Panc1 (cell line): ENCODE data around the gene BARX2. TPM values are rescaled to one million over a fixed set of nuclear protein-coding genes. Genes with fewer than 3 reads are reported as not detected.

Experiments
- ATAC-seq: fragments of 200-7000 bp; cut with Tn5 transposase; 2 replicates; pipeline ENCODE4 v1.9.1; 2020; ENCODE audit warnings: mild to moderate bottlenecking, moderate library complexity
- BruUV-seq: library from RNA; stranded (reverse); fragments of 400-500 nt; replicated peaks from 2 replicates; lab custom pipeline; 2021; lab: Mats Ljungman, UMichigan
- CTCF ChIA-PET: fragments of 300-600 bp; sonication (Branson Sonifier 250); formaldehyde crosslinking; loops from one replicate; lab custom pipeline; 2022; ENCODE audit warnings: antibody characterized with exemption; lab: Charles Lee
- POLR2A ChIA-PET: fragments of 300-600 bp; sonication (Branson Sonifier 250); formaldehyde crosslinking; loops from one replicate; lab custom pipeline; 2022; ENCODE audit warnings: antibody characterized with exemption; lab: Charles Lee
- DNase-seq: peaks from one replicate; pipeline ENCODE4 v3.0.0-alpha.2; 2010; ENCODE audit warnings: low read depth, low spot score
- H3K27ac ChIP-seq: 2 replicates; pipeline ENCODE4 v1.5.1; 2011; ENCODE audit warnings: mild to moderate bottlenecking, low read length, inconsistent platforms
- H3K27me3 ChIP-seq: fragments of 200-500 bp; sonication (Bioruptor generic); 2 replicates; pipeline ENCODE4 v1.6.0; 2014; ENCODE audit warnings: low read length, inconsistent platforms; ENCODE audit not compliant: control insufficient read depth, insufficient read depth
- H3K36me3 ChIP-seq: fragments of 200-500 bp; sonication (Bioruptor generic); 2 replicates; pipeline ENCODE4 v1.5.1; 2014; ENCODE audit warnings: inconsistent platforms, mild to moderate bottlenecking, low read length, moderate library complexity; ENCODE audit not compliant: control insufficient read depth, insufficient read depth
- H3K4me1 ChIP-seq: 2 replicates; pipeline ENCODE4 v1.5.1; 2011; ENCODE audit warnings: inconsistent platforms, mild to moderate bottlenecking, low read length, moderate library complexity; ENCODE audit not compliant: control insufficient read depth, insufficient read depth
- H3K4me3 ChIP-seq, 2 experiments: 2 replicates each; pipeline ENCODE4 v1.5.1; 2011 to 2012; ENCODE audit warnings: low read depth in 2 of 2, low read length in 2 of 2, mild to moderate bottlenecking in 2 of 2, inconsistent platforms in 1 of 2, moderate library complexity in 1 of 2
- H3K9me3 ChIP-seq: fragments of 200-500 bp; sonication (Bioruptor generic); 2 replicates; pipeline ENCODE4 v1.5.1; 2014; ENCODE audit warnings: low read depth, mild to moderate bottlenecking, inconsistent platforms, low read length, moderate library complexity; ENCODE audit not compliant: control insufficient read depth, insufficient read depth
- CTCF ChIP-seq: fragments of 450-650 bp; IDR thresholded peaks from 2 replicates; pipeline ENCODE4 v1.5.1; 2017; ENCODE audit warnings: mild to moderate bottlenecking
- POLR2AphosphoS5 ChIP-seq: IDR thresholded peaks from 2 replicates; pipeline ENCODE4 v1.6.1; 2012; ENCODE audit warnings: mild to moderate bottlenecking, low read depth, low read length, moderate library complexity
- SIN3A ChIP-seq: IDR thresholded peaks from 2 replicates; pipeline ENCODE4 v1.6.1; 2012; ENCODE audit warnings: low read depth, mild to moderate bottlenecking, low read length, moderate library complexity, borderline replicate concordance; ENCODE audit not compliant: insufficient read depth
- TCF7L2 ChIP-seq: IDR thresholded peaks from 2 replicates; pipeline ENCODE4 v1.6.1; 2011; ENCODE audit warnings: mild to moderate bottlenecking, low read depth, low read length, inconsistent platforms
- in situ Hi-C: cut with HindIII; loops from 2 replicates; pipeline ENCODE4 v1.10.0; 2016; ENCODE audit warnings: low sequenced_read_pairs, low pct_unique_long_range_greater_than_20kb
- intact Hi-C: fragments of 100-400 bp; cut with micrococcal nuclease; formaldehyde crosslinking; loops from one replicate; pipeline ENCODE4 v1.10.0; 2022; ENCODE audit not compliant: unreplicated experiment
- total RNA-seq: library from RNA; stranded (reverse); gene quantifications from one replicate; pipeline ENCODE4 v1.2.1, GENCODE V29; 2021; ENCODE audit not compliant: unreplicated experiment
- TF ChIP-seq, protein P1 (sequence below), 2 experiments: IDR thresholded peaks; 2 replicates each; pipeline ENCODE4 v1.6.1; 2011 to 2012; ENCODE audit warnings: low read depth in 2 of 2, control low read depth in 1 of 2, low read length in 1 of 2, mild to moderate bottlenecking in 1 of 2, moderate library complexity in 1 of 2; ENCODE audit not compliant: insufficient read depth in 1 of 2

The BARX2 gene
- total RNA-seq, 1 experiment from 2014 or later, result 3.9 TPM

- in situ Hi-C loops, result no loop called here
- intact Hi-C loops, result no loop called here
These were observed 67.6 kb downstream of the BARX2 start for GRCh38 chr11:129443276-129443675.

DNA sequence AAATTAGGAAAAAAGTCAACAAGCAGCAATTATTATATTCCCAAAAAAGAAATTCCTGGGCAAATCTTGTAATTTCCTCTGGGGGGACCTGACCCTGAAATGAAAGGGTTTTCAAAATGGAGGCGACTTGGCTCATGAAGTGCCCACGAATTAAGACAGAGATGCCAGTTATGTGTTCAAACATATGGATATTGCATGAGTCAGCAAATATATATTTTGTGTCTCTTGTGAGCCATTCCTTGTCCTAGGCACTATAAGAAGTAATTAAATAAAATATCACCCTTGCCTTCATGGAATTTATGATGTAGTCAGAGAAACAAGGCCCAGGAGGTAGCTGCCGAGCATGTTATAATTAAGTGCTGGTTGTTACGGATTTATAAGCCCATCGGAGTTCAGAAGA is 68.6 kb downstream of the BARX2 start:
- intact Hi-C loops, result no loop called here
- H3K27me3 ChIP-seq, result no peaks in the 10 kb centered on the region
- no TSS peak for BruUV-seq

More at GRCh38 chr11:129443276-129443675, 67.6 kb downstream of the BARX2 start:
- Histone ChIP-seq H3K27ac (no peak overlapping the region), H3K4me3 (no peak overlapping the region), H3K4me1 (no peaks in the 10 kb centered on the region), H3K36me3 (no peaks in the 10 kb centered on the region), H3K9me3 (no peaks in the 10 kb centered on the region), H3K27me3 (no peaks in the 10 kb centered on the region)
- no peak for ATAC-seq
- no peak for DNase-seq
- BruUV-seq, result no TSS peak
- TF ChIP-seq CTCF (no peak), SIN3A (no peak), POLR2AphosphoS5 (no peak), TCF7L2 (no peak)
- TF ChIP-seq, protein P1, sequence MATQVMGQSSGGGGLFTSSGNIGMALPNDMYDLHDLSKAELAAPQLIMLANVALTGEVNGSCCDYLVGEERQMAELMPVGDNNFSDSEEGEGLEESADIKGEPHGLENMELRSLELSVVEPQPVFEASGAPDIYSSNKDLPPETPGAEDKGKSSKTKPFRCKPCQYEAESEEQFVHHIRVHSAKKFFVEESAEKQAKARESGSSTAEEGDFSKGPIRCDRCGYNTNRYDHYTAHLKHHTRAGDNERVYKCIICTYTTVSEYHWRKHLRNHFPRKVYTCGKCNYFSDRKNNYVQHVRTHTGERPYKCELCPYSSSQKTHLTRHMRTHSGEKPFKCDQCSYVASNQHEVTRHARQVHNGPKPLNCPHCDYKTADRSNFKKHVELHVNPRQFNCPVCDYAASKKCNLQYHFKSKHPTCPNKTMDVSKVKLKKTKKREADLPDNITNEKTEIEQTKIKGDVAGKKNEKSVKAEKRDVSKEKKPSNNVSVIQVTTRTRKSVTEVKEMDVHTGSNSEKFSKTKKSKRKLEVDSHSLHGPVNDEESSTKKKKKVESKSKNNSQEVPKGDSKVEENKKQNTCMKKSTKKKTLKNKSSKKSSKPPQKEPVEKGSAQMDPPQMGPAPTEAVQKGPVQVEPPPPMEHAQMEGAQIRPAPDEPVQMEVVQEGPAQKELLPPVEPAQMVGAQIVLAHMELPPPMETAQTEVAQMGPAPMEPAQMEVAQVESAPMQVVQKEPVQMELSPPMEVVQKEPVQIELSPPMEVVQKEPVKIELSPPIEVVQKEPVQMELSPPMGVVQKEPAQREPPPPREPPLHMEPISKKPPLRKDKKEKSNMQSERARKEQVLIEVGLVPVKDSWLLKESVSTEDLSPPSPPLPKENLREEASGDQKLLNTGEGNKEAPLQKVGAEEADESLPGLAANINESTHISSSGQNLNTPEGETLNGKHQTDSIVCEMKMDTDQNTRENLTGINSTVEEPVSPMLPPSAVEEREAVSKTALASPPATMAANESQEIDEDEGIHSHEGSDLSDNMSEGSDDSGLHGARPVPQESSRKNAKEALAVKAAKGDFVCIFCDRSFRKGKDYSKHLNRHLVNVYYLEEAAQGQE (IDR thresholded peaks at IDR 0.05; ENCODE audit: insufficient read depth in 1 of 2, low read depth in 2 of 2, low read length in 1 of 2), result no peak
- ChIA-PET POLR2A (no interaction called here), CTCF (no interaction called here)

More for the DNA sequence above, 68.6 kb downstream of the BARX2 start:
- H3K36me3 ChIP-seq, result no peaks in the 10 kb centered on the region
- CTCF ChIA-PET, result no interaction called here
- in situ Hi-C loops, result no loop called here
- H3K4me3 ChIP-seq, result no peak overlapping the region
- H3K9me3 ChIP-seq, result no peaks in the 10 kb centered on the region
- TF ChIP-seq POLR2AphosphoS5 (no peak), CTCF (no peak), SIN3A (no peak), TCF7L2 (no peak)
- TF ChIP-seq, protein P1 (IDR thresholded peaks at IDR 0.05; ENCODE audit: insufficient read depth in 1 of 2, low read depth in 2 of 2, low read length in 1 of 2), result no peak
- no peak overlapping the region for H3K27ac ChIP-seq
- POLR2A ChIA-PET, result no interaction called here
- no peak for ATAC-seq
- H3K4me1 ChIP-seq, result no peaks in the 10 kb centered on the region
- DNase-seq, result no peak
